ENCODE data around the gene HOMEZ.

HOMEZ gene

GRCh38 chr14:23307687-23308644 lies 22.0 kb upstream of the HOMEZ start:
- DNase-seq: no peak

- DNase-seq: no peak
These were observed 21.2 kb upstream of the HOMEZ start for GRCh38 chr14:23307146-23307530.

- DNase-seq: peak; percentile 87
These were observed 20.6 kb upstream of the HOMEZ start, which contains the start of gene BCL2L2 for GRCh38 chr14:23306412-23307145. TSS of gene BCL2L2 (plus strand) at chr14:23306833. CDS start at chr14:23307768, 935 bp downstream.

DNA sequence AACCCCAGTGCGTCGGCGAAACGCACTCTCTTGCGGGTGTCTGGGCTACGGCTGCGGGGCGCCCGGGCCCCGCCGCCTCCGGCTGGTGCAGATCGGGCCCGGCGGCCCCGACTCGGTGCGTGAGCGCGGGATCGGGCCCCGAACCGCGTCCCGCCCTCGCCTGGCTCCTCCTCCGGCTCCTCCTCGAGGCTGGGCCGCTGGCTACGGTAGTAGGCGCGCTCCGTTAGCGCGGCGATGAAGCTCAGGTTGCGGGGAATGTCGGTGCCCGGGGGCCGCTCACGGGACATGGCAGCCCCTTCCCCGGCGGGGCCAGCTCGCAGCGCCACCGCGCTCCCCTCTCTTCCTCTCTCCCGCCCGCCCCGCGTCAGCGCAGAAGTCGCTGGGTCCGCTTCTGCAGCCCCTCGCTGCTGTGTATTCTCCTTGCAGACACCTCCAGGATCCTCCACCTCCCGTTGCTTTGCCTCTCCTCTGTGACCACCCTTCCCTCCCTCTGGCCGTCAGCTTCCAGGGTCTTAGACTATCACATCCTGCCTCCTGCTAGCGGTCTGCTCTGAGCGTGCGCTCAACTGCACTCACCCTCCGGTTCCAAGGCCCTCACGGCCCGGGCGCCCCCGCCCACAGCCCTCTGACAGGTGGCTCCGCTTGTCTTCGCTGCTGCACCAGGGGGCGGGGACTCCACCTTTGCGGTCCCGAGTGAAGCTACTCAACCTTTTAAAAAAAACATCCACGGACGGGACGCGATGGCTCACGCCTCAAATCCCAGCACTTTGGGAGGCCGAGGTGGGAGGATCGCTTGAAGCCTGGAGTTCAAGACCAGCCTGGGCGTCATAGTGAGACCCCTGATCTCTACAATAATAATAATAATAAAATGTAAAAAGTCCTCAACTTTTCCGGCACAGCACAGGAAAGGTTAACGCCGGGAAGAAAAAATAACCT lies 16.6 kb upstream of the HOMEZ start, which contains the start of gene PPP1R3E:
PPP1R3E (minus strand) TSS at position 570 of the 936 bp plus-strand sequence; CDS start at position 287, 283 bp downstream.
- DNase-seq: peak; percentile 49

DNA sequence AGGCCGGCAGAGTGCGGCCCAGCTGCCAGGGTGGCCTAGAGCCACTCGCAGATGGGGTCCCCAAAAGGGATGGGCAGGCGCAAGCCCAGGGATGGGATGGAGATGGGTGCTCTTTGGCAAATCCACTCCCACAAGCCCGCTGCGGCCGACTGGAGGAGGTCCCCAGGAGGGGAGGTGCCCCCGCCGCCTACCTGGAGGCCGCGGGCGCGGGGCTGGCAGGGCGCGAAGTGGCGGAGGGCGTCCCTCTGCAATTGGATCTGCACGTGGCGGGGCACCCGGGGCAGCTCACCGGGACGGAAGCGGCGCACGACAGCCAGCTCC lies 16.0 kb upstream of the HOMEZ start:
- DNase-seq: no peak

GRCh38 chr14:23301288-23301968 lies 15.5 kb upstream of the HOMEZ start:
- peak; percentile 97 for DNase-seq

DNA sequence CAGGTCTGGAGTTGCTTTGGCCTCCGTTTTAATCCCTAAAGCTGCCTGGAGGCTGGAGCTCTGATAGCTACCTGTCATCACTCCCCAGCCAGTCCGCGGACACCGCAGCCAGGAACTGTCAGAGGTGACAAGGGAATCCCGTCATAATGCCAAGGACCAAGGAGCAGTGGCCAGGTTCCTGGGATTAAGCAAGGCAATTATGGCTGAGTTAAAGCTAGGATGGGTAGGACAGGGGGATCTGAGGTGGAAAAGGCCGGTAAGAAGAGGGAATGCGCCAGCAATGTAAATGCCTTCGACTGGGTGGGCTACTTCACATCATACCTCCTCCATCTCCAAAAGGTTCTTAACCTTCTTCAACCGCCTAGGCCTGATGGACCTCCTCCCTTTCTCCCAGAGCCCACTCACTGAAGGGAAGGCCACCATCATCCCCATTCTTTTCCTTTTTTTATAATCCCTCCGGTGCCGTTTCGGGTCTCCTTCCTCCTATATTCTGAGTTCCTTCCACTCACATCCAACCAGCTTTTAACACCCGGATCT lies 14.8 kb upstream of the HOMEZ start:
- DNase-seq: no peak

GRCh38 chr14:23299986-23300686 lies 14.2 kb upstream of the HOMEZ start:
- DNase-seq: no peak

DNA sequence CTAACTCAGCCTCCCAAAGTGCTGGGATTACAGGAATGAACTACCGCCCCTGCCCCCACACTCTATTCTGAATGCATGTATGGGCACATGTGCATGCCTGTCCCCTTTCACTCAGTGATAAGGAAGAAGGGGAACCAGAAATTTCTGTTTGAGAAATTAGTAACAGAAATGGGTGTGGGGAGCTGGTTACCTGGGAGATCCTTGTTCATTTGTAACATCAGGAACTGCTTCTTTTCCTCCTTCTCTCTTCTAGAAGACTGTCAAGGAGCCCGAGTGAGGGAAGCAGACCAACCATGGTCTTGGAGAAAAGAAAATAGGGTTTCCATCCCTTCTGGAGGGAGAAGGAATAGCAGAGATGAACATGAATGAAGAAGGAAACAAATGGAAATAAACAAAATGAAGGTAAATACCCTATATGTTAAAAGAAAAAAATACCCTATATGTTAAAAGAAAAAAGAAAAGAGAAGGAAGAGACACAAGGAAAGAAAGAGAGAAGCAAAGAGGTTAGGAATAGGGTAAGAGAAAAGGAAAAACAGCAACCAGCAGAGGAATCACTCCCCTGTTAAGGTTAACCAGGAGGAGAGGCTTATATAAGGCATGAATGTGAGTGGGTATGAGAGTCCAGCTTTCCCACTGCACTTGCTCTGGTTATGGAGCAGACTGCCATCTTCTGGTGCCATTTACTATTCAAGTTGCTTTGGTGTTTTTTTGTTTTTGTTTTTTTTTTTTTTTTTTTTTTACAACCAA lies 13.5 kb upstream of the HOMEZ start:
- DNase-seq: peak; percentile 61

DNA sequence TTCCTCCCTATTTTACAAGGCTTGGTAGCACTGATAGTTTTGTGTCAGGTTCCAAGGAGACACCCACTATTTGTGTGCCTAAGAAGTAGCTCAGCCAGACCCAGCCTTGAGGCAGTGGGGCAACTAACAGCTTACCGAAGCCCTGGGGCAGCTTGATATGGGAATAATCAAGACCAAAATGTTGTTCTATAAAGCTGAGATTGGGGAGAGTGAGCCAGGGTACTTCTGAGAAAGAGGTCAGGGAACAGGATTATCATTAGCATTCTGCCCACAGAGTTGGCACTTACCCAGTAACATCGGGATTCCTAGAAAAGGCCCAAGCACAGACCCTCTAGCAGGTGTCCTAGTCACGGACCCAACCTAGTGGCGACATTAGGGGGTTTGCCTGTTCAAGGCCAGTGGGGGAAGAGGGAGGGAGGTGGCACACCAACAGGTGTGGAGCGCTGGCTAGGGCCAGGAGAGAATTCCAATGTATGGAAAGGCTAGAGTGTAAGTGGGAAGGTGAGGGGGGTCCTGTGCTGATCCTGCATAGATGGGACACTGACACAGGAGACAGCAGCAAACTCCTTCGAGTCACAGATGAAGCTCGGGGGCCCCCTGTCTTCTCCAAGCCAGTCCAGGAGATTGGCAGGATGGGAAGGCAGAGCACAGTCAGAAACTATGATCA lies 11.8 kb upstream of the HOMEZ start:
- no peak for DNase-seq

DNA sequence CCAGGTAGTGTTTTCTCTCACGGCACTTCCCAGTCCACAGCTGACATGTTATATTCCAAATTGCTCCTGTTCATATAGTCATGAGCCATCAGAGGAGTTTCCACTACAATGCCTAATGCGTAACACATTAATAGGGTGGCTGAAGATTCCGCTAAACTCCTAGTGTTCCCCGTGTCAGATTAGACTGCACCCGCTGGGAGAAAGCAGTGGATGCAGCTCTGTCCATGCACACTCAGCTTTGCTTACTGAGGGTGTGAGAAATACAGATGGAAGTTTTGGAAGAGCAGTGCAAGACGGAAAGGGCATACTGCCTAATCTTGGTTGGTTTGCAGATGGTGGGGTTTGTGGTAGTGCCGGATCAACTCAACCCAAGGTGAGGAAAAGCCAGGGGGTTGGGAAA lies 11.2 kb upstream of the HOMEZ start:
- DNase-seq: no peak

GRCh38 chr14:23296012-23296777 lies 10.3 kb upstream of the HOMEZ start:
- DNase-seq: no peak

GRCh38 chr14:23294734-23295561 lies 9.0 kb upstream of the HOMEZ start:
- peak; percentile 68 for DNase-seq

DNA sequence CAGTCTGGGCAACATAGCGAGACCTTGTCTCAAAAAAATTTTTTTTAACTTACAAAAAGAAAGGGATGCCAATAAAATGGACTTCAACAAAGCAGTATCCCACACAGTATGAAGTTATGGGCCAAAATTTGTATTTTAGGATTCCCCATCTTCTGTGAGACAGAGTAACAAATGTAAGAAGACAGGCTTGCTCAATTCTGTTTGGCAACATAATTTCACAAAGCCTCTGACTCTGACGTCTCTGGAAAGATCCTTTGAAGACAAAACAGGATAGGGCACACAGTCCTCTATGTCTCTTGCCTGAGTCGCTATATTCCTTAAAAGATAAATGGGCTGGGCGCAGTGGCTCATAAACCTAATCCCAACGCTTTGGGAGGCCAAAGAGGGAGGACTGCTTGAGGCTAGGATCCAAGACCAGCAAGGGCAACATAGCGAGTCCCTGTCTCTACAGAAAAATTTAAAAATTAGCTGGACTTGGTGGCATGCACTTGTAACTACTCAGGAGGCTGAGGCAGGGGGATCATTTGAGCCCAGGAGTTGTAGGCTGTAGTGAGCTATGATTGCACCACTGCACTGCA lies 1.1 kb upstream of the HOMEZ start:
- DNase-seq: no peak

DNA sequence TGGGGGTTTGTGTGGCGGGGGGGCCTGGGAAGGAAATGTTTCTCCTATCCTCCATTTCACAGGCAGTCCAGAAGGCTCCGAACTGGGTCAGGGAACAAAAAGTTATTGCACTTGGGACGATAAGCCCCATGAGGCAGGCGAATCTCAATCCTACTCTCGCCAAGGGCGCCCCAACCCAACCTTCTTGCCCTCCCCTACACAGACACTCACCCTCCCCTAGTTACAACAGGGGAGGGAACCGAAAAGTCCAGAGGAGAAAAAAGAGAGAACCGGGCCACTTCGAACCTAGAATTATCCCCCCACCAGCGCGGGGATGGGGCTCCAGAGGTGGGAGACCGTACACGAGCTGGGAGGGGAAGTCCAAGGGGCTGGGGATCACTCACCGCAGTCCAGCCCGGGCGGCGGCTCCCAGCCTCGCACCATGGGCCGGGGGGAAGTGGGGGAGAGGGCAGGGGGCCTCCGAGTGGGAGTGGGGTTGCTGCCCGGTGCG lies 357 bp downstream of the HOMEZ start:
- no peak for DNase-seq

DNA sequence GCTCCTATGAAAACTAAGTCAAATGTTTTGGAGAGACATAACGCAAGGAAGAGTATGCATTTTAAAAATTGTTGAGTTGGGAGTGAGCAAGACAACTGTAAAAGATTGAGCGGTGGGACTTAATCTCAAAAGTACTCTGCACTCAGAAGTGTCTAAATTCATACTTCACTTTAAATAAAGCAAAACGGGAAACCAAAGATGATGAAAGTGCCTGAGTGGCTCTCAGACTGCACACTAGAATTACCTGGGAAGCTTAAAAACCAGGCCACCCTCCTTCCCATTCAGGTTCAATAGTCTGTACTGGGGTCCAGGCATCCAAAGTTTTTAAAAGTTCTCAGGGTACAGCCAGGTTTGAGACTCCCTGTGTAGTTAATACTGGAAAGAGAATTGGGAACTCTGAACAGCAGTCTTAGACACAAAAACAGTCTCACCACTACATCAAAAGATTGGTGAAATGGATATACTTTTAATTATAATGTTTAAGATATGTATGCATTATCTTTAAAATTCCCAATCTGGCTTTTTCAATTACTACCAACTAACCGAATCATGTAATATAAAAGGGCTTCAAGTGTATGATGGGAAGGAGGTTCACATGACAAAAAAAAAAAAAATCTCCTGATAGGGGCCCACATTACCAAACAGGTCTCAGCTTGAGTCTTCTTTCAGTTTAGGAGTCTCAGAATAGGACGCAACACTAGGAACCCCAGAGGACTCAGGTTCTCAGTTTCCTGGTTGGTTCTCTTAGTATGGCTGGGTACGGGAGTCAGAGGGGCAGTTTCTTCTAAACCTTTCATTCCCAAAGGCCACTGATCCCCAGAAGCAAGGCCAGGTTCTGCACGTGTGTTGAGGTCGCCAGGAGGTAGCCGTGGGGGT lies 1.0 kb downstream of the HOMEZ start:
- DNase-seq: no peak

- no peak for DNase-seq
These were observed 4.7 kb downstream of the HOMEZ start for GRCh38 chr14:23281247-23281646.

Data from NCI-H1694 (cell line).